ENCODE data around the gene PHKB.
"Not testable (repeated sequence)": the region's sequence is repeated elsewhere in the genome, so short reads cannot be mapped to it uniquely, and the experiment has no call there.

Gene PHKB

GRCh38 chr16:47470211-47470610 lies 9.1 kb downstream of the PHKB start:
- DNase-seq: no peak

- no peak for DNase-seq
Measured at GRCh38 chr16:47470810-47471209, 9.7 kb downstream of the PHKB start.

GRCh38 chr16:47473004-47473403 lies 11.9 kb downstream of the PHKB start:
- not testable (repeated sequence) for DNase-seq

GRCh38 chr16:47473792-47474191 lies 12.7 kb downstream of the PHKB start:
- no peak for DNase-seq

GRCh38 chr16:47475786-47476185 lies 14.7 kb downstream of the PHKB start:
- DNase-seq: no peak

GRCh38 chr16:47476654-47477345 lies 15.7 kb downstream of the PHKB start:
- no peak for DNase-seq

- no peak for DNase-seq
Measured at GRCh38 chr16:47477679-47478078, 16.5 kb downstream of the PHKB start.

- DNase-seq: no peak
Measured at GRCh38 chr16:47480410-47480809, 19.3 kb downstream of the PHKB start.

- no peak for DNase-seq
Measured at GRCh38 chr16:47481698-47482374, 20.7 kb downstream of the PHKB start.

GRCh38 chr16:47483616-47484015 lies 22.5 kb downstream of the PHKB start:
- DNase-seq: no peak

GRCh38 chr16:47486856-47487255 lies 25.7 kb downstream of the PHKB start:
- DNase-seq: no peak

GRCh38 chr16:47488051-47488450 lies 26.9 kb downstream of the PHKB start:
- no peak for DNase-seq

- no peak for DNase-seq
Measured at GRCh38 chr16:47490471-47490870, 29.3 kb downstream of the PHKB start.

GRCh38 chr16:47492036-47492427 lies 30.9 kb downstream of the PHKB start:
- DNase-seq: no peak

GRCh38 chr16:47492428-47493377 lies 31.6 kb downstream of the PHKB start:
- no peak for DNase-seq

- no peak for DNase-seq
Measured at GRCh38 chr16:47493381-47494337, 32.5 kb downstream of the PHKB start.

GRCh38 chr16:47499080-47499699 lies 38.1 kb downstream of the PHKB start:
- no peak for DNase-seq

- DNase-seq: no peak
Measured at GRCh38 chr16:47499700-47500264, 38.7 kb downstream of the PHKB start.

- DNase-seq: no peak
Measured at GRCh38 chr16:47503936-47504335, 42.8 kb downstream of the PHKB start.

- DNase-seq: no peak
Measured at GRCh38 chr16:47504599-47504998, 43.5 kb downstream of the PHKB start.

GRCh38 chr16:47506800-47507199 lies 45.7 kb downstream of the PHKB start:
- DNase-seq: no peak

- DNase-seq: no peak
Measured at GRCh38 chr16:47507701-47508100, 46.6 kb downstream of the PHKB start.

Measured in NCI-H524 treated with DMSO at 0.1 percent for 48 hours (cell line).